Left lung (tissue), 10 donors: ENCODE measurements around the gene HNRNPH1. TPM values are rescaled to one million over a fixed set of nuclear protein-coding genes. Genes with fewer than 3 reads are reported as not detected.
A peak's percentile ranks its signal among the peaks of the same experiment; 100 is the strongest.
"Not testable (repeated sequence)": the region's sequence is repeated elsewhere in the genome, so short reads cannot be mapped to it uniquely, and the experiment has no call there.

Source experiments
- ATAC-seq: fragments of 200-7000 bp; cut with Tn5 transposase; one replicate; pipeline ENCODE4 v1.9.1; 2020; ENCODE audit warnings: moderate library complexity
- DNase-seq, 4 donors: peaks; one replicate each; pipeline ENCODE4 v3.0.0-alpha.2; 2013 to 2020
- H3K27ac ChIP-seq, 2 donors: fragments of 200-600 bp; sonication (generic) in 1 of 2; one replicate each; pipeline versions ENCODE4 v1.5.0 to v1.8.0; 2020 to 2021
- H3K27me3 ChIP-seq, 2 donors: fragments of 200-600 bp; sonication (generic) in 1 of 2; one replicate each; pipeline versions ENCODE4 v1.5.0 to v1.8.0; 2020 to 2021
- H3K36me3 ChIP-seq, 2 donors: fragments of 200-600 bp; sonication (generic) in 1 of 2; one replicate each; pipeline versions ENCODE4 v1.5.0 to v1.8.0; 2020 to 2021
- H3K4me1 ChIP-seq, 2 donors: fragments of 200-600 bp; one replicate each; pipeline ENCODE4 v1.8.0; 2021
- H3K4me3 ChIP-seq, 2 donors: fragments of 200-600 bp; sonication (generic) in 1 of 2; one replicate each; pipeline versions ENCODE4 v1.5.0 to v1.8.0; 2020 to 2021; ENCODE audit warnings: mild to moderate bottlenecking in 1 of 2
- H3K9me3 ChIP-seq, 2 donors: fragments of 200-600 bp; sonication (generic) in 1 of 2; one replicate each; pipeline versions ENCODE4 v1.5.0 to v1.8.0; 2020 to 2021
- intact Hi-C, 2 donors: fragments of 100-400 bp; cut with DNase I; formaldehyde crosslinking; loops; one replicate each; pipeline versions ENCODE4 v1.11.2 to v1.14.2; 2022
- polyA plus RNA-seq, 6 donors: library from polyadenylated mRNA; unstranded; fragments of 120-200 nt; gene quantifications; one replicate each; pipeline ENCODE4 v1.2.1, GENCODE V29; 2013; ENCODE audit not compliant: insufficient read length in 6 of 6
- total RNA-seq, 2 donors: library from RNA; stranded (reverse); fragmentation: NEBNext Ultra II Directional; extraction: Animal tissue kit (Norgen Biotek cat#: 25700); gene quantifications; one replicate each; pipeline ENCODE4 v1.2.1, GENCODE V29; 2021
- TF ChIP-seq, protein P1 (sequence below), 2 donors: fragments of 200-600 bp; sonication (generic) in 1 of 2; IDR thresholded peaks; one replicate each; pipeline versions ENCODE4 v1.5.0 to v1.8.0; 2021; ENCODE audit warnings: antibody characterized with exemption in 2 of 2
- donor health status: DM: no; HTN: yes; CAD: no.
- donor health status: DM: no; HTN: no; CAD: no.

HNRNPH1 gene
- total and polyA plus RNA-seq, 8 donors, result 404 to 2,002 (median 1,624) TPM

GRCh38 chr5:179657302-179658178 lies 34.1 kb upstream of the HNRNPH1 start:
- H3K9me3 ChIP-seq, H3K36me3 ChIP-seq, intact Hi-C loops, H3K27ac ChIP-seq, H3K27me3 ChIP-seq, DNase-seq: not testable (repeated sequence)
- ATAC-seq, result peak; percentile 98
- Histone ChIP-seq H3K4me1 (peaks cover 0 to 16% of the 10 kb centered on the region in 2 donors), H3K4me3 (peak overlapping the region in 1 of 2 donors; percentile 17)
- TF ChIP-seq, protein P1, sequence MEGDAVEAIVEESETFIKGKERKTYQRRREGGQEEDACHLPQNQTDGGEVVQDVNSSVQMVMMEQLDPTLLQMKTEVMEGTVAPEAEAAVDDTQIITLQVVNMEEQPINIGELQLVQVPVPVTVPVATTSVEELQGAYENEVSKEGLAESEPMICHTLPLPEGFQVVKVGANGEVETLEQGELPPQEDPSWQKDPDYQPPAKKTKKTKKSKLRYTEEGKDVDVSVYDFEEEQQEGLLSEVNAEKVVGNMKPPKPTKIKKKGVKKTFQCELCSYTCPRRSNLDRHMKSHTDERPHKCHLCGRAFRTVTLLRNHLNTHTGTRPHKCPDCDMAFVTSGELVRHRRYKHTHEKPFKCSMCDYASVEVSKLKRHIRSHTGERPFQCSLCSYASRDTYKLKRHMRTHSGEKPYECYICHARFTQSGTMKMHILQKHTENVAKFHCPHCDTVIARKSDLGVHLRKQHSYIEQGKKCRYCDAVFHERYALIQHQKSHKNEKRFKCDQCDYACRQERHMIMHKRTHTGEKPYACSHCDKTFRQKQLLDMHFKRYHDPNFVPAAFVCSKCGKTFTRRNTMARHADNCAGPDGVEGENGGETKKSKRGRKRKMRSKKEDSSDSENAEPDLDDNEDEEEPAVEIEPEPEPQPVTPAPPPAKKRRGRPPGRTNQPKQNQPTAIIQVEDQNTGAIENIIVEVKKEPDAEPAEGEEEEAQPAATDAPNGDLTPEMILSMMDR (IDR thresholded peaks at IDR 0.05), result peak in 1 of 2 donors; percentile 10

- H3K4me3 ChIP-seq, H3K27me3 ChIP-seq, H3K9me3 ChIP-seq, H3K27ac ChIP-seq, H3K4me1 ChIP-seq, ATAC-seq, intact Hi-C loops, DNase-seq, H3K36me3 ChIP-seq: not testable (repeated sequence)
Measured at GRCh38 chr5:179653135-179653534, 29.7 kb upstream of the HNRNPH1 start.

- ATAC-seq, H3K27ac ChIP-seq, DNase-seq, H3K36me3 ChIP-seq, H3K4me1 ChIP-seq, intact Hi-C loops, H3K27me3 ChIP-seq, H3K4me3 ChIP-seq, H3K9me3 ChIP-seq: not testable (repeated sequence)
Measured at GRCh38 chr5:179650245-179650644, 26.8 kb upstream of the HNRNPH1 start.

DNA sequence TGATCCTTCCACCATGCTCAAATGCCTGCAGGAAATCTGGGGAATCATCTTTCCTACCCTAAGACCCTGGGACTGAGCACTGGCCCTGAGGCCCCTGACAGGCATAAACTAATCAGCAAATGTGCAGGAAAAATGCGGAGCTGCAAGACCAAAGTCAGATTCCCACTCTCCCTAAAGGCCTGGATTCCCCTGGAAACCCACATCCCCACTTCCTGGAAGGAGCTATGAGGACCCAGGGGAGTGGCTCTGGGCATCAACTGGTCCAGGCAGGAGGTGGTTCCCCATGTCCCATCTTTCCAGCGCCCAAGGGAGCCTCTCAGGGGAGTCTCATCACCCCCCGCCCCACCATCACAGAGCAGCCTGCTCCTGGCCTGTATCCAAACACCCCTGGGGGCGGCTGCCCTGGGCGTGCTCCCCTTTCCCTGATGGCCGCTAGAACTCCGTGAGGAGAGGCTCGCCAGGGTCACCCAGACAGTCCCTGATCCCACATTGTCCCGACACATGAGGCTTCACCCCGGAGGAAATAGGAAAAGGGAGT lies 25.8 kb upstream of the HNRNPH1 start:
- H3K27me3 ChIP-seq, H3K36me3 ChIP-seq, ATAC-seq, H3K9me3 ChIP-seq, H3K27ac ChIP-seq, H3K4me1 ChIP-seq, intact Hi-C loops, H3K4me3 ChIP-seq: not testable (repeated sequence)
- peak in 1 of 4 donors; percentile 53 for DNase-seq

GRCh38 chr5:179648410-179648809 lies 24.9 kb upstream of the HNRNPH1 start:
- Histone ChIP-seq H3K27ac (no peak overlapping the region), H3K4me1 (no peaks in the 10 kb centered on the region), H3K4me3 (no peak overlapping the region), H3K9me3 (no peaks in the 10 kb centered on the region), H3K27me3 (no peaks in the 10 kb centered on the region), H3K36me3 (no peaks in the 10 kb centered on the region)
- TF ChIP-seq, protein P1 (IDR thresholded peaks at IDR 0.05), result no peak
- intact Hi-C loops, result no loop called here
- ATAC-seq (no peak), DNase-seq (peak in 1 of 4 donors; percentile 36)

- H3K36me3 ChIP-seq, H3K4me1 ChIP-seq, H3K27ac ChIP-seq, H3K9me3 ChIP-seq, H3K4me3 ChIP-seq, ATAC-seq, H3K27me3 ChIP-seq, intact Hi-C loops: not testable (repeated sequence)
- DNase-seq, result peak in 1 of 4 donors; percentile 17
Measured at GRCh38 chr5:179644766-179645165, 21.3 kb upstream of the HNRNPH1 start.

GRCh38 chr5:179643141-179643920 lies 19.9 kb upstream of the HNRNPH1 start:
- intact Hi-C loops, H3K36me3 ChIP-seq: not testable (repeated sequence)

GRCh38 chr5:179642626-179643025 lies 19.2 kb upstream of the HNRNPH1 start:
- H3K36me3 ChIP-seq, result not testable (repeated sequence)
- peak in 1 of 4 donors; percentile 30 for DNase-seq

More at GRCh38 chr5:179643141-179643920, 19.9 kb upstream of the HNRNPH1 start:
- H3K27me3 ChIP-seq, H3K4me1 ChIP-seq, H3K9me3 ChIP-seq, H3K4me3 ChIP-seq, ATAC-seq, H3K27ac ChIP-seq: not testable (repeated sequence)
- peak in 1 of 4 donors; percentile 54 for DNase-seq

DNA sequence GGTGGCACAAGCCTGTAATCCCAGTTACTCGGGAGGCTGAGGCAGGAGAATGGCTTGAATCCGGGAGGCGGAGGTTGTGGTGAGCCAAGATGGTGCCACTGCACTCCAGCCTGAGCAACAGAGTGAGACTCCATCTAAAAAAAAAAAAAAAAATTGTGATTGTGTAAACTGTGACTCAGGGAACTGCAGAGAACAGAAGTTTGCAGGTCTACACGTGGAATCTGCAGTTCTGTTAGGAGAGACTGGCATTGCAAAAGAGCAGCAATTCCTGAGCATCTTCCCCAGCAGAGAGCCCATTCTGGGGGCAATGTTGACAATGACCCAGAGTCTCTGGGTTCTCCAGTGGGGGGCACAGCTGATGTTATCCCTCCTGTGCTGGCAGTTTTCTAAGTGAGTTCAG lies 18.3 kb upstream of the HNRNPH1 start:
- H3K27ac ChIP-seq, H3K27me3 ChIP-seq, H3K4me3 ChIP-seq, ATAC-seq, H3K9me3 ChIP-seq, H3K4me1 ChIP-seq, DNase-seq, H3K36me3 ChIP-seq, intact Hi-C loops: not testable (repeated sequence)

More at GRCh38 chr5:179642626-179643025, 19.2 kb upstream of the HNRNPH1 start:
- H3K27ac ChIP-seq, H3K27me3 ChIP-seq, H3K4me3 ChIP-seq, intact Hi-C loops, ATAC-seq, H3K9me3 ChIP-seq, H3K4me1 ChIP-seq: not testable (repeated sequence)

DNA sequence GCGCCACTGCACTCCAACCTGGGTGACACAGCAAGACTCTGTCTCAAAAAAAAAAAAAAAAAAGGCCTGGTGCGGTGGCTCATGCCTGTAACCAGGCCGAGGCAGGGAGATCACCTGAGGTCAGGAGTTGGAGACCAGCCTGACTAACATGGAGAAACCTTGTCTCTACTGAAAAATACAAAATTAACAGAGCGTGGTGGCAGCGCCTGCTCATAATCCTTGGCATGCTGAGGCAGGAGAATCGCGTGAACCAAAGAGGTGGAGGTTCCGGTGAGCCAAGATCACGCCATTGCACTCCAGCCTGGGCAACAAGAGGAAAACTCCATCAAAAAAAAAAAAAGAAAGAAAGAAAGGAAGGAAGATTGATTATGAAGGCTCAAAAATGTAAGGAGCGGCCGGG lies 15.8 kb upstream of the HNRNPH1 start:
- H3K36me3 ChIP-seq, intact Hi-C loops, H3K27ac ChIP-seq, H3K9me3 ChIP-seq, H3K4me1 ChIP-seq, DNase-seq, ATAC-seq, H3K4me3 ChIP-seq, H3K27me3 ChIP-seq: not testable (repeated sequence)
